Esophagus squamous epithelium (tissue), 4 donors: ENCODE data around the gene TULP1.

Experiments used
- POLR2A ChIP-seq, 4 donors: fragments of 450-650 bp; IDR thresholded peaks; one replicate each; pipeline ENCODE4 v1.6.1; 2017; ENCODE audit warnings: antibody characterized with exemption in 4 of 4, mild to moderate bottlenecking in 4 of 4, moderate library complexity in 3 of 4
- TF ChIP-seq, protein P1 (sequence below), 6 experiments: fragments of 450-650 bp in 4 of 6; fragments of 200-600 bp in 2 of 6; sonication (generic) in 2 of 6; IDR thresholded peaks; one replicate each; pipeline ENCODE4 v1.5.1; 2016 to 2019; ENCODE audit warnings: antibody characterized with exemption in 6 of 6, mild to moderate bottlenecking in 4 of 6, moderate library complexity in 4 of 6

DNA sequence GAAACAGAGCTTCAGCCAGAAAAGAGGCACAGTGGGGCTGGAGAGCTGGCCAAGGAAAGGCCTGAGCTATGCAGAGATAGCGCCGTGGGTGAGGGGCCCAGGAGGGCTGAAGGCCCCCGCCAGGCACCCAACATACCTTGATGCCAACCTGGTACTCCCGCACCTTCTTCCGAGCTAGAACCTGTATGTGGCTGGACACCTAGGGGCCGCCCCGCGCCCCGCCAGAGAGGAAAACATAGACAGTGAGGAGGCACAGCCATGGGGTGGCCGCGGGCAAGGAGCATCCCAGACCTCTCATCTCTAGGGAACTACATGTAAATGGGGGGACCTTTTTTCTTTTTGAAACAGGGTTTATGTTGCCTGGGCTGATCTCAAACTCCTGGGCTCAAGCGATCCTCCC lies 32.5 kb downstream of the TULP1 start:
- TF ChIP-seq, protein P1, sequence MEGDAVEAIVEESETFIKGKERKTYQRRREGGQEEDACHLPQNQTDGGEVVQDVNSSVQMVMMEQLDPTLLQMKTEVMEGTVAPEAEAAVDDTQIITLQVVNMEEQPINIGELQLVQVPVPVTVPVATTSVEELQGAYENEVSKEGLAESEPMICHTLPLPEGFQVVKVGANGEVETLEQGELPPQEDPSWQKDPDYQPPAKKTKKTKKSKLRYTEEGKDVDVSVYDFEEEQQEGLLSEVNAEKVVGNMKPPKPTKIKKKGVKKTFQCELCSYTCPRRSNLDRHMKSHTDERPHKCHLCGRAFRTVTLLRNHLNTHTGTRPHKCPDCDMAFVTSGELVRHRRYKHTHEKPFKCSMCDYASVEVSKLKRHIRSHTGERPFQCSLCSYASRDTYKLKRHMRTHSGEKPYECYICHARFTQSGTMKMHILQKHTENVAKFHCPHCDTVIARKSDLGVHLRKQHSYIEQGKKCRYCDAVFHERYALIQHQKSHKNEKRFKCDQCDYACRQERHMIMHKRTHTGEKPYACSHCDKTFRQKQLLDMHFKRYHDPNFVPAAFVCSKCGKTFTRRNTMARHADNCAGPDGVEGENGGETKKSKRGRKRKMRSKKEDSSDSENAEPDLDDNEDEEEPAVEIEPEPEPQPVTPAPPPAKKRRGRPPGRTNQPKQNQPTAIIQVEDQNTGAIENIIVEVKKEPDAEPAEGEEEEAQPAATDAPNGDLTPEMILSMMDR (IDR thresholded peaks at IDR 0.05), result no peak
- no peak for TF ChIP-seq POLR2A (IDR thresholded peaks at IDR 0.05)
